Aorta (tissue), 5 donors: ENCODE results near the gene SMIM23. TPM values are rescaled to one million over a fixed set of nuclear protein-coding genes. Genes with fewer than 3 reads are reported as not detected.

Source experiments
- ATAC-seq: fragments of 200-7000 bp; cut with Tn5 transposase; one replicate; pipeline ENCODE4 v1.9.1; 2022; ENCODE audit warnings: moderate library complexity; ENCODE audit not compliant: low FRiP score
- DNase-seq, 2 donors: peaks; one replicate each; pipeline ENCODE4 v3.0.0-alpha.2; 2020
- H3K27ac ChIP-seq, 2 donors: one replicate each; pipeline ENCODE4 v1.5.1; 2013; ENCODE audit warnings: low read length in 2 of 2, mild to moderate bottlenecking in 2 of 2, moderate library complexity in 2 of 2, control low read depth in 1 of 2, inconsistent platforms in 1 of 2, low read depth in 1 of 2
- H3K27me3 ChIP-seq, 2 donors: one replicate each; pipeline ENCODE4 v1.6.1; 2013; ENCODE audit warnings: control low read depth in 1 of 2, low read length in 1 of 2, mild to moderate bottlenecking in 1 of 2, moderate library complexity in 1 of 2; ENCODE audit not compliant: insufficient read depth in 2 of 2, control insufficient read depth in 1 of 2
- H3K36me3 ChIP-seq, 2 donors: one replicate each; pipeline ENCODE4 v1.6.1; 2013; ENCODE audit warnings: control low read depth in 1 of 2, low read length in 1 of 2, mild to moderate bottlenecking in 1 of 2; ENCODE audit not compliant: insufficient read depth in 2 of 2, control insufficient read depth in 1 of 2
- H3K4me1 ChIP-seq, 2 donors: one replicate each; pipeline ENCODE4 v1.6.1; 2013; ENCODE audit warnings: low read length in 2 of 2, control low read depth in 1 of 2, mild to moderate bottlenecking in 1 of 2, moderate library complexity in 1 of 2; ENCODE audit not compliant: insufficient read depth in 2 of 2, control insufficient read depth in 1 of 2
- H3K4me3 ChIP-seq, 2 donors: one replicate each; pipeline ENCODE4 v1.5.1; 2013; ENCODE audit warnings: low read length in 2 of 2, control low read depth in 1 of 2, mild to moderate bottlenecking in 1 of 2
- H3K9me3 ChIP-seq: one replicate; pipeline ENCODE4 v1.6.1; 2013; ENCODE audit warnings: mild to moderate bottlenecking, low read length; ENCODE audit not compliant: control insufficient read depth
- WGBS, 2 donors: extraction: QIAGEN DNeasy Blood & Tissue Kit; methylation state at CpG; one replicate each; pipeline ENCODE4 v1.1.7; 2013; 5-methylcytosine and 5-hydroxymethylcytosine counted together
- intact Hi-C, 2 donors: fragments of 100-400 bp; cut with DNase I; formaldehyde crosslinking; loops; one replicate each; pipeline versions ENCODE4 v1.14.2 to v1.15.0; 2022
- polyA plus RNA-seq, 2 donors: library from polyadenylated mRNA; stranded (reverse); fragments of 200-250 nt; gene quantifications; one replicate each; pipeline ENCODE4 v1.2.3, GENCODE V29; 2013
- total RNA-seq, 2 donors: library from RNA; stranded (reverse); fragmentation: NEBNext Ultra II Directional; extraction: Animal tissue kit (Norgen Biotek cat#: 25700); gene quantifications; one replicate each; pipeline ENCODE4 v1.2.1, GENCODE V29; 2021
- donor health status: healthy with polysubstance abuse.
- donor health status: Bipolar disorder and iron deficiency.
- donor health status: DM: no; HTN: no; CAD: no.
- donor health status: DM: no; HTN: no; CAD: no.
- donor health status: DM: yes; HTN: yes; CAD: no.

SMIM23 gene
- total and polyA plus RNA-seq, 4 donors, result not detected

GRCh38 chr5:171816666-171817065 is 31.0 kb downstream of the SMIM23 start:
- Histone ChIP-seq H3K36me3 (no peaks in the 10 kb centered on the region), H3K4me1 (no peaks in the 10 kb centered on the region), H3K9me3 (peaks cover under 1% of the 10 kb centered on the region), H3K4me3 (no peak overlapping the region), H3K27ac (no peak overlapping the region), H3K27me3 (no peaks in the 10 kb centered on the region)
- ATAC-seq, result no peak
- 42 to 51% methylated on average over 1 of the region's 1 CpG for WGBS, 2 donors
- no peak for DNase-seq
- intact Hi-C loops, result no loop called here

GRCh38 chr5:171820561-171820960 is 34.9 kb downstream of the SMIM23 start:
- H3K36me3 ChIP-seq, result no peaks in the 10 kb centered on the region
- no peak for ATAC-seq
- DNase-seq, result no peak
- no peaks in the 10 kb centered on the region for H3K4me1 ChIP-seq
- intact Hi-C loops, result no loop called here
- WGBS, 2 donors, result 94 to 95% methylated on average over 11 of the region's 11 CpGs
- peaks cover 4% of the 10 kb centered on the region for H3K9me3 ChIP-seq
- no peak overlapping the region for H3K4me3 ChIP-seq
- H3K27ac ChIP-seq, result no peak overlapping the region
- H3K27me3 ChIP-seq, result no peaks in the 10 kb centered on the region

GRCh38 chr5:171821286-171821685 is 35.7 kb downstream of the SMIM23 start:
- intact Hi-C loops, result no loop called here
- ATAC-seq (no peak), DNase-seq (no peak)
- no peaks in the 10 kb centered on the region for H3K36me3 ChIP-seq
- no peaks in the 10 kb centered on the region for H3K4me1 ChIP-seq
- 63 to 72% methylated on average over 4 of the region's 4 CpGs for WGBS, 2 donors
- H3K9me3 ChIP-seq, result peaks cover 4% of the 10 kb centered on the region
- H3K4me3 ChIP-seq, result no peak overlapping the region
- no peaks in the 10 kb centered on the region for H3K27me3 ChIP-seq
- H3K27ac ChIP-seq, result no peak overlapping the region

GRCh38 chr5:171823269-171823668 is 37.7 kb downstream of the SMIM23 start:
- DNase-seq (no peak), ATAC-seq (no peak)
- Histone ChIP-seq H3K9me3 (peaks cover 6% of the 10 kb centered on the region), H3K36me3 (no peaks in the 10 kb centered on the region), H3K27me3 (no peaks in the 10 kb centered on the region), H3K4me3 (no peak overlapping the region), H3K27ac (no peak overlapping the region), H3K4me1 (no peaks in the 10 kb centered on the region)
- WGBS, 2 donors, result 77 to 79% methylated on average over 5 of the region's 5 CpGs
- intact Hi-C loops, result no loop called here

GRCh38 chr5:171825051-171825450 is 39.4 kb downstream of the SMIM23 start:
- no peak overlapping the region for H3K27ac ChIP-seq
- intact Hi-C loops, result no loop called here
- peaks cover 6% of the 10 kb centered on the region for H3K9me3 ChIP-seq
- no peaks in the 10 kb centered on the region for H3K27me3 ChIP-seq
- no peak for DNase-seq
- no peaks in the 10 kb centered on the region for H3K36me3 ChIP-seq
- no peak overlapping the region for H3K4me3 ChIP-seq
- no peak for ATAC-seq
- no peaks in the 10 kb centered on the region for H3K4me1 ChIP-seq
- WGBS, 2 donors, result 87 to 88% methylated on average over 3 of the region's 3 CpGs

- 42 to 54% methylated on average over 5 of the region's 5 CpGs for WGBS, 2 donors
- H3K27ac ChIP-seq, result no peak overlapping the region
- intact Hi-C loops, result no loop called here
- no peaks in the 10 kb centered on the region for H3K36me3 ChIP-seq
- no peaks in the 10 kb centered on the region for H3K27me3 ChIP-seq
- ATAC-seq, result no peak
- H3K9me3 ChIP-seq, result peaks cover 6% of the 10 kb centered on the region
- no peak for DNase-seq
- no peaks in the 10 kb centered on the region for H3K4me1 ChIP-seq
- H3K4me3 ChIP-seq, result no peak overlapping the region
Measured at GRCh38 chr5:171826132-171826531, 40.5 kb downstream of the SMIM23 start.

GRCh38 chr5:171827162-171827561 is 41.5 kb downstream of the SMIM23 start:
- Histone ChIP-seq H3K4me3 (no peak overlapping the region), H3K36me3 (no peaks in the 10 kb centered on the region), H3K9me3 (peaks cover 6% of the 10 kb centered on the region), H3K4me1 (no peaks in the 10 kb centered on the region), H3K27me3 (no peaks in the 10 kb centered on the region), H3K27ac (no peak overlapping the region)
- DNase-seq (no peak), ATAC-seq (no peak)
- 90 to 96% methylated on average over 9 of the region's 9 CpGs for WGBS, 2 donors
- intact Hi-C loops, result no loop called here

- no peaks in the 10 kb centered on the region for H3K36me3 ChIP-seq
Measured at GRCh38 chr5:171830686-171831085, 45.1 kb downstream of the SMIM23 start.

GRCh38 chr5:171832775-171833174 is 47.2 kb downstream of the SMIM23 start:
- Histone ChIP-seq H3K36me3 (no peaks in the 10 kb centered on the region), H3K27me3 (no peaks in the 10 kb centered on the region), H3K4me3 (no peak overlapping the region), H3K4me1 (no peaks in the 10 kb centered on the region), H3K27ac (no peak overlapping the region), H3K9me3 (no peaks in the 10 kb centered on the region)
- intact Hi-C loops, result no loop called here
- WGBS, 2 donors, result 84 to 92% methylated on average over 2 of the region's 2 CpGs
- no peak for DNase-seq
- ATAC-seq, result no peak

More at GRCh38 chr5:171830686-171831085, 45.1 kb downstream of the SMIM23 start:
- intact Hi-C loops, result no loop called here
- no peaks in the 10 kb centered on the region for H3K27me3 ChIP-seq
- H3K4me1 ChIP-seq, result no peaks in the 10 kb centered on the region
- 69 to 71% methylated on average over 1 of the region's 1 CpG for WGBS, 2 donors
- ATAC-seq (no peak), DNase-seq (no peak)
- H3K27ac ChIP-seq, result no peak overlapping the region
- no peak overlapping the region for H3K4me3 ChIP-seq
- H3K9me3 ChIP-seq, result peaks cover 2% of the 10 kb centered on the region
